ENCODE measurements around the gene TMPRSS4. TPM values are rescaled to one million over a fixed set of nuclear protein-coding genes. Genes with fewer than 3 reads are reported as not detected.
"Not testable (repeated sequence)": the region's sequence is repeated elsewhere in the genome, so short reads cannot be mapped to it uniquely, and the experiment has no call there.

The TMPRSS4 gene
- total RNA-seq, 1 donor from 2014 or later = not detected

- Histone ChIP-seq H3K27ac (ENCODE audit: low read depth, low read length) (no peak overlapping the region), H3K4me3 (ENCODE audit: insufficient read depth, low read depth, low read length) (no peak overlapping the region), H3K9me3 (ENCODE audit: insufficient read depth, low read depth, low read length) (no peaks in the 10 kb centered on the region), H3K36me3 (ENCODE audit: insufficient read depth, low read length) (no peaks in the 10 kb centered on the region), H3K9ac (ENCODE audit: low read length) (no peak overlapping the region), H2AFZ (ENCODE audit: low read depth, low read length) (no peak overlapping the region), H4K20me1 (ENCODE audit: insufficient read depth, low read length) (no peaks in the 10 kb centered on the region), H3K27me3 (ENCODE audit: insufficient read depth, low read length) (peaks cover 2% of the 10 kb centered on the region), H3K79me2 (ENCODE audit: insufficient read depth, low read length) (no peaks in the 10 kb centered on the region), H3K4me1 (ENCODE audit: insufficient read depth, low read length) (no peaks in the 10 kb centered on the region), H3K4me2 (ENCODE audit: low read length) (no peak overlapping the region)
- Mint-ChIP-seq H3K36me3 (ENCODE audit: low read depth, unreplicated experiment) (no peaks in the 10 kb centered on the region), H3K9me3 (ENCODE audit: unreplicated experiment) (no peaks in the 10 kb centered on the region), H3K27me3 (ENCODE audit: low read depth, unreplicated experiment) (peaks cover 39% of the 10 kb centered on the region), H3K4me1 (ENCODE audit: low read depth, unreplicated experiment) (peaks cover 7% of the 10 kb centered on the region), H3K27ac (ENCODE audit: unreplicated experiment) (no peak overlapping the region), H3K4me3 (ENCODE audit: unreplicated experiment) (no peak overlapping the region)
- no peak for DNase-seq (ENCODE audit: low read depth)
- TF ChIP-seq, protein P1, sequence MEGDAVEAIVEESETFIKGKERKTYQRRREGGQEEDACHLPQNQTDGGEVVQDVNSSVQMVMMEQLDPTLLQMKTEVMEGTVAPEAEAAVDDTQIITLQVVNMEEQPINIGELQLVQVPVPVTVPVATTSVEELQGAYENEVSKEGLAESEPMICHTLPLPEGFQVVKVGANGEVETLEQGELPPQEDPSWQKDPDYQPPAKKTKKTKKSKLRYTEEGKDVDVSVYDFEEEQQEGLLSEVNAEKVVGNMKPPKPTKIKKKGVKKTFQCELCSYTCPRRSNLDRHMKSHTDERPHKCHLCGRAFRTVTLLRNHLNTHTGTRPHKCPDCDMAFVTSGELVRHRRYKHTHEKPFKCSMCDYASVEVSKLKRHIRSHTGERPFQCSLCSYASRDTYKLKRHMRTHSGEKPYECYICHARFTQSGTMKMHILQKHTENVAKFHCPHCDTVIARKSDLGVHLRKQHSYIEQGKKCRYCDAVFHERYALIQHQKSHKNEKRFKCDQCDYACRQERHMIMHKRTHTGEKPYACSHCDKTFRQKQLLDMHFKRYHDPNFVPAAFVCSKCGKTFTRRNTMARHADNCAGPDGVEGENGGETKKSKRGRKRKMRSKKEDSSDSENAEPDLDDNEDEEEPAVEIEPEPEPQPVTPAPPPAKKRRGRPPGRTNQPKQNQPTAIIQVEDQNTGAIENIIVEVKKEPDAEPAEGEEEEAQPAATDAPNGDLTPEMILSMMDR (IDR thresholded peaks at IDR 0.05; ENCODE audit: insufficient read depth, low read depth, low read length) = no peak
- TF ChIP-seq EZH2 (IDR thresholded peaks at IDR 0.05; ENCODE audit: insufficient read depth, low read length) = no peak
- FAIRE-seq = no peak
These were observed 15.2 kb upstream of the TMPRSS4 start for GRCh38 chr11:118061586-118062125.

DNA sequence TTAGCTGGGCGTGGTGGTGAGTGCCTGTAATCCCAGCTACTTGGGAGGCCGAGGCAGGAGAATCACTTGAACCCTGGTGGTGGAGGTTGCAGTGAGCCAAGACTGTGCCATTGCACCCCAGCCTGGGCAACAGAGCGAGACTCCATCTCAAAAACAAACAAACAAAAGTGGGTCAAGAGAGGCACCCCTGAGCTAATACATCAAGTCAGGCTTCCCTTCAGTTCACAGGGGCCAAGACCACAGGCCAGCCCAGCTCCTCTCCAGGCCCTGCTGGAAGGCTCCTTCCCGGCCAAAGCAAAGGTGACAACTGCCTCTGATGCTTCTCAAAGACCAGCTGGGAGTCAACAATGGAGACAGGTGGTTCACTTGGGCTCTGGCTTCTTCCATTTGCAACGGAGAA lies 14.7 kb upstream of the TMPRSS4 start:
- not testable (repeated sequence) for H3K9me3 Mint-ChIP-seq (ENCODE audit: unreplicated experiment); H3K27me3 ChIP-seq (ENCODE audit: insufficient read depth, low read length); DNase-seq (ENCODE audit: low read depth); H3K36me3 ChIP-seq (ENCODE audit: insufficient read depth, low read length); H3K36me3 Mint-ChIP-seq (ENCODE audit: low read depth, unreplicated experiment); H3K27ac Mint-ChIP-seq (ENCODE audit: unreplicated experiment); H3K4me3 Mint-ChIP-seq (ENCODE audit: unreplicated experiment); H3K4me2 ChIP-seq (ENCODE audit: low read length); FAIRE-seq; H3K9ac ChIP-seq (ENCODE audit: low read length); H2AFZ ChIP-seq (ENCODE audit: low read depth, low read length); H3K4me3 ChIP-seq (ENCODE audit: insufficient read depth, low read depth, low read length); H3K4me1 Mint-ChIP-seq (ENCODE audit: low read depth, unreplicated experiment); H3K27ac ChIP-seq (ENCODE audit: low read depth, low read length); H3K79me2 ChIP-seq (ENCODE audit: insufficient read depth, low read length); H4K20me1 ChIP-seq (ENCODE audit: insufficient read depth, low read length); H3K4me1 ChIP-seq (ENCODE audit: insufficient read depth, low read length); H3K9me3 ChIP-seq (ENCODE audit: insufficient read depth, low read depth, low read length)
- peaks cover 37% of the 10 kb centered on the region for H3K27me3 Mint-ChIP-seq (ENCODE audit: low read depth, unreplicated experiment)

- not testable (repeated sequence) for H2AFZ ChIP-seq (ENCODE audit: low read depth, low read length); H3K27me3 ChIP-seq (ENCODE audit: insufficient read depth, low read length); H3K4me1 ChIP-seq (ENCODE audit: insufficient read depth, low read length); DNase-seq (ENCODE audit: low read depth); H3K36me3 ChIP-seq (ENCODE audit: insufficient read depth, low read length); H3K9ac ChIP-seq (ENCODE audit: low read length); H4K20me1 ChIP-seq (ENCODE audit: insufficient read depth, low read length); H3K27ac Mint-ChIP-seq (ENCODE audit: unreplicated experiment); H3K36me3 Mint-ChIP-seq (ENCODE audit: low read depth, unreplicated experiment); H3K4me3 Mint-ChIP-seq (ENCODE audit: unreplicated experiment); H3K9me3 ChIP-seq (ENCODE audit: insufficient read depth, low read depth, low read length); H3K4me3 ChIP-seq (ENCODE audit: insufficient read depth, low read depth, low read length); H3K27ac ChIP-seq (ENCODE audit: low read depth, low read length); H3K9me3 Mint-ChIP-seq (ENCODE audit: unreplicated experiment); FAIRE-seq; H3K4me2 ChIP-seq (ENCODE audit: low read length); H3K4me1 Mint-ChIP-seq (ENCODE audit: low read depth, unreplicated experiment); H3K79me2 ChIP-seq (ENCODE audit: insufficient read depth, low read length)
- H3K27me3 Mint-ChIP-seq (ENCODE audit: low read depth, unreplicated experiment) = peaks cover 33% of the 10 kb centered on the region
These were observed 14.2 kb upstream of the TMPRSS4 start for GRCh38 chr11:118062631-118063030.

Measured in astrocyte (in vitro differentiated cells and primary cell).